HG03342 (cell line): ENCODE results near the gene CHD1L.
"Not testable (repeated sequence)": the region's sequence is repeated elsewhere in the genome, so short reads cannot be mapped to it uniquely, and the experiment has no call there.

Experiments
- ATAC-seq: cut with Tn5 transposase; IDR thresholded peaks from one replicate; pipeline ENCODE4 v1.9.1; 2021; ENCODE audit warnings: mild to moderate bottlenecking, moderate library complexity; ENCODE audit not compliant: unreplicated experiment

Gene CHD1L

DNA sequence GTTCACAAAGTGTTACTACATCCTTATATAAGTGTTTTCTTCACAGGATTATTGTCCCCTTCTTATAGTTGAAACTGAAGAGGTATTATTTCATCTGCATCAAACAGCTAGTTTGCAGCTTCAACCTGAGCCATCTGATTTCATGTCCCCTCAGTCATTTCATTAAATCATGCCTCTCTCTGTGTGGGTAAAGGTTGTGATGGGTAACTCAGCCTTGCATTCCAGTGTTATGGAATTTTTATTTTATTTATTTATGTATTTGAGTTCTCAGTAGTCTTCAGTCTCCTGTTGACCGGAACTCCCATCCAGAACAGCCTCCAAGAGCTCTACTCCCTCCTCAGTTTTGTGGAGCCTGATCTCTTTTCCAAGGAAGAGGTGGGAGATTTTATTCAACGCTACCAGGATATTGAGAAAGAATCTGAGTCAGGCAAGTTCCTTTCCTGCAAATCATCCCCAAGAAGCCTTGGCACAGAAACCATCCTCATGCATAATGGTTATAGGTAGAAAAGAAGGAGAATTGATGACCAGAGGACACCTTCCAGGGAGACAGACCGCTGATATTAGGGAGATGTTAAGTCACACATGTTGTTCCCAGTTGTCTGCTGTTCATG, 21.8 kb downstream of the CHD1L start:
- ATAC-seq, result no peak

DNA sequence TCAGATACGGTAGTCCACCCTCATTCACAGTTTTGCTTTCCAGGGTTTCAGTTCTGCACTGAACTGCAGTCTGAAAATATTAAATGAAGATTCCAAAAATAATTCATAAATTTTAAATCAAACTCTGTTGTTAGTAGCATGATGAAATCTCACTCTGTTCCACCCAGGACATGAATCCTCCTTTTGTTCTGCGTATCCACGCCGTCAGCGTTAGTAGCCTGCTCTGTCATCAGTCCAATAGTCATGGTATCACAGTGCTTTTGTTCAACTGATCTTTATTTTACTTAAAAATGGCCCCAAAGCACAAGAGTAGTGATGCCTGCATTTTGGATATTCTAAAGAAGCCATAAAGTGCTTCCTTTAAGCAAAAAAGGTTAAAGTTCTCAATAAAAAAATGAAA, 23.9 kb downstream of the CHD1L start:
- ATAC-seq, result no peak

GRCh38 chr1:147267711-147268110, 25.2 kb downstream of the CHD1L start:
- ATAC-seq, result no peak

- no peak for ATAC-seq
Observed at GRCh38 chr1:147270721-147271120, 28.2 kb downstream of the CHD1L start.

- no peak for ATAC-seq
Observed at GRCh38 chr1:147272042-147272441, 29.6 kb downstream of the CHD1L start.

- ATAC-seq, result no peak
Observed at GRCh38 chr1:147273409-147274336, 31.2 kb downstream of the CHD1L start.

GRCh38 chr1:147281950-147282349, 39.5 kb downstream of the CHD1L start:
- ATAC-seq, result no peak

DNA sequence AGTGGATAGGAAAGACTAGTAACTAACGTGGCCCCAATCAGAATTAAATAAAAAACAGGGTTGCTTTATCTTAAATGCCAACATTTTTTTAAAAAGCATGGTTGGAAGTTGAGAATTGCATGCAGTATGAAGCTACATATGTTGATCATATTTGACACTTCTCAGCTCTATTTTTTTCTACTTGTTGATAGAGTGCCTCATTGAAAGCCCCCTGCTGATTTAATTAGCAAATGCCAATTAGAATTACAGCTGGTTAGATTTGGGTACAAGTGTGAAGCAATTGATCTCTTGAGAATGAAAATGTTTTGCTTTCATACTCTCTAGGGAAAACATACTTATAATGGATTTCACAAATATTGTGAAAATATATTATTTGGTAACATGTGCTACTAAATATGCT, 40.5 kb downstream of the CHD1L start:
- ATAC-seq, result no peak

DNA sequence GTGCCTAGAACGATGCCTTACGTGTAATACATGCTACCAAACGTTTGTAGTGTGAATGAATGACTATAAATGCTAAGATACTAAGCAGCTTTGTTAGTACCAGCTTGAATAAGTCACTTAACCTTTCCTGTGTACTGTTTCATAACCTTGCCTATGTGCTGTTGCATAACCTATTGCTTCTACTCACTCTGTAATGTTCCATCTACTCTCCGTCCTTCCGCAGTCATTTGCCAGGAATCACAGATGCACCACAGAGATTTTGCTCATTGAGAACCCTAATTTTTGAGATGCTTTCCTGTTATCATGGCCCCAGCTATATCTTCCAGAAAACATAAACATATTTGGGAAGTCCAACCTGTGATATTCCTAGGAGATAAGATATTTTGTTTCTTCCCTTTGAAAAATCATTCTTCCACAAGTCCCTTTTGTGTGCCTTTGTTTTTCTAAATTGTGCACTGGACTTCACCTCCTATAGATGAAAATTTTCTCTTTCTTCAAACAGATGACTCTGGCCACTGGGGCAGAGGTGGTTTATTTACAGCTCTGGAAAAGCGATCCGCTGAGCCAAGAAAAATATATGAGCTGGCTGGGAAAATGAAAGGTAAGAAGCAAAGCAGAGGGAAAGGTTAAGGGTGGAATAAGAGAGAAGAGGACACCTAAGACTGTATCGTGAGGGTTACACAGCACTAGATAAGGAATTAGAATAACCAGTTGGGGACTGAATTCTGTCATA, 44.8 kb downstream of the CHD1L start:
- no peak for ATAC-seq

- no peak for ATAC-seq
Observed at GRCh38 chr1:147292012-147292411, 49.5 kb downstream of the CHD1L start.

DNA sequence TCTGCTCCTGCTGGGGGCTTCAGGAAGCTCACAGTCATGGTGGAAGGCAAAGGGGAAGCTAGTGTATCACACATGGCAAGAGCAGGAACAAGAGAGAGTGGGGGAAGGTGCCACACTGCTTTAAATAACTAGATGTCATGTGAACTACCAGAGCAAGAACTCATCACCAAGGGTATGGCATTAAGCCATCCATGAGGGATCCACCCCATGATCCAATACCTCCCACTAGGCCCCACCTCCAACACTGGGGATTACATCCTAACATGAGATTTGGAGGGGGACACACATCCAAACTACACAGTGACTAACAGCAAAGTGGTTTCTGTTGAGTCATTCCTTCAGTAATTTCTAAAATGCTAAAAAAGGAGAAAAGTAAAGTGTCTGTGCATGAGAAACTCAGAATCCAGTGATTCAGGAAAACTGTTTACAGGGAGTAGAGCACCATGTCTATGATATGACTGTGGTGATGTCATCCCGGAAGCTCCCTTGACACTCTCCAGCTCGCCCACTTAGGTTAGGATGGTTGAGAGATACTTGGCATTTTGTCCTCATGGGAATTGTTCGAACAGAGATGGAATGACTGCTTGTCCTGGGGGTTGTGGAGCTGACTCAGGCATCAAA, 50.3 kb downstream of the CHD1L start:
- ATAC-seq, result no peak

GRCh38 chr1:147297438-147297837, 55.0 kb downstream of the CHD1L start:
- no peak for ATAC-seq

DNA sequence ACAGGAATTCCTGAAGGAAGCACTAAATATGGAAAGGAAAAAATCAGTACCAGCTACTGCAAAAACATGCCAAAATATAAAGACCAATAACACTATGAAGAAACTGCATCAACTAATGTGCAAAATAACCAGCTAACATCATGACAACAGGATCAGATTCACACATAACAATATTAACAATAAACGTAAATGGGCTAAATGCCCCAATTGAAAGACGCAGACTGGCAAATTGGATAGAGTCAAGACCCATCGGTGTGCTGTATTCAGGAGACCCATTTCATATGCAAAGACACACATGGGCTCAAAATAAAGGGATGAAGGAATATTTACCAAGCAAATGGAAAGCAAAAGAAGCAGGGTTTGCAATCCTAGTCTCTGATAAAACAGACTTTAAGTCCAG, 63.3 kb downstream of the CHD1L start:
- ATAC-seq, result not testable (repeated sequence)

DNA sequence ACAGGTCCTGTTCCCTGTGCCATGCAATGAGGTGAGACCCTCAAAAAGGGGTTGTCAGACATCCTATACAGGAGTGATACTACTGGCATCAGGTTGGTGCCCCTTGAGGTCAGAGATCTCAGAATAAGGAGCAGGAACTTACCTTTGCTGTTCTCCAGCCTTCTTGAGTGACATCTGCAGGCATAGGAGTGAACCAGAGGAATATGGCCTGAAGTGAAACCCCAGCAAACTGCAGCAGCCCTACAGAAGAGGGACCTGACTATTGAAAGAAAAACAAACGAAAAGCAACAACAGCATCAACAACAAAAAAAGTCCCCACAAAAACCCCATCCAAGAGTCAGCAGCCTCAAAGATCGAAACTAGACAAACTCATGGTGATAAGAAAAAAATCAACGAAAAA, 74.5 kb downstream of the CHD1L start:
- ATAC-seq, result no peak

GRCh38 chr1:147326933-147327687, 84.6 kb downstream of the CHD1L start:
- not testable (repeated sequence) for ATAC-seq

- no peak for ATAC-seq
Observed at GRCh38 chr1:147334292-147334691, 91.8 kb downstream of the CHD1L start.

DNA sequence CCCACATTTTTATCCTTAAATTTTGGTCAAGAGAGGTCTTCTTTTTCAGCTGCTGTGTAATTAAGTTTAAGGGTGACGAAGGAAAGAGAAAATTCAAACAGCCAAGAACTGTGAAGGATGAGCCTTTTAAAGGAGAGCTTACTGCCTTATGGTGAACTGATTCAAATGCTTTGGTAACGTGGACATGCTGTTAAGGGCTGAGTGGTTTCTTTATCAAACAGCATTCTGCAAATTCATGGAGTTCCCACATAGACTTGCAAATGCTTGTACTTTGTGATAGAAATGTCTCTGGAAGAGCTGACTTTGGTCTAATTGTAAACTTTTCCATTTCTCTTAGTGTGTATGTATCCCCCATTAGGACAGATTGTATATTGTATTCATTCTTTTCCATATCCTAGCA, 93.8 kb downstream of the CHD1L start:
- ATAC-seq, result no peak

- ATAC-seq, result no peak
Observed at GRCh38 chr1:147337040-147337630, 94.7 kb downstream of the CHD1L start.

DNA sequence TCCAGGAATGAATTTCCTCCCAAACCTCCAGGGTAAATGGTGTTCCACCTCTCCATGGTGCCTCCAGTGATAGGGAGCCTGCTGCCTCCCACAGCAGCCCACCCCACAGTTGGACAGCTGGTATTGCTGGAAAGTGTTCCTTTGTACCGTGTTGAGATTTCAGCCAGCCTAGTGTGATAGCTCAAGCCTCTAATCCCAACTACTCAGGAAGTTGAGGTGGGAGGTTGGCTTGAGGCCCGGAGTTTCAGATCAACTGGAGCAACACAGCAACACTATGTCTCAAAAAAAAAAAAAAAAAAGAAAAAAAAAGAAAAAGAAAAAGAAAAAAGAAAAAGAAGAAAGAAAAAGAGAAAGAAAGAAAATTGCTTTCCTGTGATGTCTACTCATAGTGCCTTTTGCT, 96.1 kb downstream of the CHD1L start:
- ATAC-seq, result no peak

GRCh38 chr1:147341246-147341645, 98.8 kb downstream of the CHD1L start:
- ATAC-seq, result no peak
